NCI-H1694 (cell line): ENCODE data around the gene PPP2R2B.
A peak's percentile ranks its signal among the peaks of the same experiment; 100 is the strongest.
"Not testable (repeated sequence)": the region's sequence is repeated elsewhere in the genome, so short reads cannot be mapped to it uniquely, and the experiment has no call there.

Experiments used
- DNase-seq: peaks from one replicate; lab custom pipeline; 2025; lab: John Stamatoyannopoulos, UW

PPP2R2B gene

GRCh38 chr5:146744068-146744745 is 134.3 kb downstream of the PPP2R2B start:
- DNase-seq: peak; percentile 22

DNA sequence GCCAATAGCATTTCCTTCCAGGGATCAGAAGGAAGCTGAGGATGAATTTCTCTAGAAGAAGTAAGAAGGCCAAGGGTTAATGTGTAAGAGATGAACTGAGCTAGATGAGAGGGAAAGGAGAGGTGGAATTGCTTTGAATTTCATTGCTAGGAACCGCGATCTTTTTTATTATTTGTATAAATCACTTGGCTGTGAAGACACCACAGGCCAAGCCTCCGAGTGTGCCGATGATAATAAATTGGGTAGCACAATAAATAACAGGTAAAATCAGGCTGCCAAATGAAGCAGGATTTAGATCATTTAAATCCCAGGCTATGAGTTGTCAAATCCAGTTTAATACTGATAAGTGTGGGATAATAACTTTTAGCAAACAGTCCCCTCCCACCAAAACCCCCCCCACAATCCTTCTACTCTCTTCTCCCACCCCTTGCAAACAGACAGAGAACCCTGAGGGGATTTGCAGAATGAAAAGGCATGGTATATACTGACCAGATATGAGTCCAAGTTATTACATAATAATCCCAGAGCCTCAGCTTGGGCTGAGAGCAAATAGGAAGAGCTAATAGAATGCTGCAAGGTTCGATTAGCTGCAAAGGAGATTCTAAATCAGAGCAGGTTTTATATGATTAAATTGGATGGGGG is 143.5 kb downstream of the PPP2R2B start:
- no peak for DNase-seq

GRCh38 chr5:146732962-146733361 is 145.6 kb downstream of the PPP2R2B start:
- DNase-seq: no peak

- no peak for DNase-seq
These were observed 146.5 kb downstream of the PPP2R2B start for GRCh38 chr5:146731909-146732659.

DNA sequence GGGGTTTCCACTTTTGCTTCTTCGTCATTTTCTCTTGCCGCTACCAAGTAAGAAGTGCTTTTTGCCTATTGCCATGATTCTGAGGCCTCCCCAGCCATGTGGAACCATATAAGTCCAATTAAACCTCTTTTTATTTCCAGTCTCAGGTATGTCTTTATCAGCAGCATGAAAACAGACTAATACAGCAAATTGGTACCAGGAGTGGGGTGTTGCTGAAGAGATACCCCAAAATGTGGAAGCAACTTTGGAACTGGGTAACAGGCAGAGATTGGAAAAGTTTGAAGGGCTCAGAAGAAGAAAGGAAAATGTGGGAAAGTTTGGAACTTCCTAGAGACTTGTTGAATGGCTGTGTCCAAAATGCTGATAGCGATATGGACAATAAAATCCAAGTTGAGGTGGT is 149.8 kb downstream of the PPP2R2B start:
- DNase-seq: not testable (repeated sequence)

- DNase-seq: no peak
These were observed 151.7 kb downstream of the PPP2R2B start for GRCh38 chr5:146726891-146727290.

GRCh38 chr5:146726020-146726419 is 152.5 kb downstream of the PPP2R2B start:
- no peak for DNase-seq

GRCh38 chr5:146725025-146725424 is 153.5 kb downstream of the PPP2R2B start:
- no peak for DNase-seq

GRCh38 chr5:146722361-146722779 is 156.2 kb downstream of the PPP2R2B start:
- DNase-seq: no peak

DNA sequence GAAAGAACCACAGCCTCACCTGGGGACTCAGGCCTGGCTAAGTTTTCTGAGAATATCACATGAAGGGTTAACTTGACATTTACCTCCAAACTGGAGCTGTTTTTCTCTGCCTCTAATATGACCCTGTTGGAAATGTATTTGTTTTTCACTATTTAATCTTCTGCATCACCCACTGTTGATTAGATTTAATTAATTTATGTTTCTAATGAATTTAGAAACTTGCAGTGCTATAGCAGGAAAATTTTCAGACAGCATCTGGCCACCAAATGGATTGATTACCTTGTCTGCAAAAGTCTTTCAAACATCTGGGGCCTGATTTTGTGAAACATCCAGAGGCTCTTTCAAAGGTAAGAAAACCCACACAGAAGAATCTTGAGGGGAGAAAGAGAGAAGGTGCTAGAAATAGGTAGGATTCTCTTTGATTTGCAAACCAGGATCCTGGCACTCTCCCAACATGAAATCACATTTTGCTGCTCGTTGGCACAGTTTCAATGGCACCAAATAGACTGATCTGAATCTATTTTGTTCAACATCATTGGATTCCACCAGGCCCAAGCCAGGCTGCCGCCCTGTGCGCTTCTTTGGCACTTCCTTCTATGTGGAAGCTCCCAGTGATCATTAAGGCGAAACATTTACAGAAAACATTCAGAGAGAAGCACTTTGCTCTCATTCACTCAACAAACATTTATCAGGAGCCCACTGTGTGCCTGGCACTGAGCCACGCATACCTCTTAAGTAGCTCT is 157.3 kb downstream of the PPP2R2B start:
- DNase-seq: peak; percentile 63

- DNase-seq: no peak
These were observed 158.4 kb downstream of the PPP2R2B start for GRCh38 chr5:146720107-146720506.

GRCh38 chr5:146719179-146719578 is 159.4 kb downstream of the PPP2R2B start:
- no peak for DNase-seq

- no peak for DNase-seq
These were observed 159.9 kb downstream of the PPP2R2B start for GRCh38 chr5:146718609-146719008.

DNA sequence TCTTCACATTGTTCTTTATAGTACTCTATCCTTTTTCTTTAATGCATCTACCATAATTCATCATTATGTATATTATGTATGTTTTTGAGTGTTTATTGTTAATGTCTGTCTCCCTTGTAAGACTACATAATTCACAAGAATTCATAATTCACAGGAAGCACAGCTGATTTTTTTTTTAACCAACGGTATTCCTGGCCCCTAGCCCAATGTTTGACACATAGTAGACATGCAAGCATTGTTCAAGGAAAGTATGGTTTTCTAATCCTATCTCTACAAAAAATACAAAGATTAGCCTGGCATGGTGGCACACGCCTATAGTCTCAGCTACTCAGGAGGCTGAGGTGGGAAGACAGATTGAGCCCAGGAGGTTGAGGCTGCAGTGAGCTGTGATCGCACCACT is 160.6 kb downstream of the PPP2R2B start:
- DNase-seq: no peak

- DNase-seq: no peak
These were observed 161.9 kb downstream of the PPP2R2B start for GRCh38 chr5:146716636-146717035.

DNA sequence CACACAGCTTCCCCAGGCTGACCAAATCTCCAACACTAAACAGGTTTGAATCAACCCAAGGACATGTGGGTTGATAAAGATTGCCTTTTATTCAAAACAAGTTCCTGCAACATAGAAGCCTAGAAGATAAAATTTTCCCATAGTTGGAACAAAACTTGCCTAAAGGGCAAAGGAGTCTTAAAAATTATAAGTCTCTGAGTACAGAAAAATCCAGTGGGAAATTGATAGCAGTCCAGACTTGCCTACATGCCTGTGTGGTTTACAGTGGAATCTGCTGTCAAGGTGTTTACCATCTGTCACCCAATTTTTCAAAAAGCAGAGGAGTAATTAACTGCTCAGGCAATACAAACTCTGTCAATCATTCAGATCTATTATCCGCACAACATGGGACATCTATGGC is 168.2 kb downstream of the PPP2R2B start:
- peak; percentile 72 for DNase-seq

DNA sequence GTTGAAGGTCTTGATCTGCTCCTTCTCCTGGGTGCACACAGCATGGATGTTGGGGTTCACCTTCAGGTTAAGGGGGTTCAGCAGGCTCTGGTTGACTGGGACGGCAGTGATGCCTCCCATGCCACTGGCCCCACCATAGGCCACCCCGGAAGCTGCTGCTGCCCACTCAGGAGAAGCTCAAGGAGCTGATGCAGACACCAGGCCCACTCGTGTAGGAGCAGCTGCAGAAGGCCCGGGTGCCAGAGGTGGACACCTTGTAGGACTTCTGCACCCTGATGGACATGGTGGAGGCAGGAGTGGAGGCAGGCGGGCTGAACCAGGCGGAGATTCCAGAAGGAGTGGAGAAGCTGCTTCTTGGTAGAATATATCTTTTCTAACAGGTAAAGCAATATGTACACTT is 171.2 kb downstream of the PPP2R2B start:
- no peak for DNase-seq

DNA sequence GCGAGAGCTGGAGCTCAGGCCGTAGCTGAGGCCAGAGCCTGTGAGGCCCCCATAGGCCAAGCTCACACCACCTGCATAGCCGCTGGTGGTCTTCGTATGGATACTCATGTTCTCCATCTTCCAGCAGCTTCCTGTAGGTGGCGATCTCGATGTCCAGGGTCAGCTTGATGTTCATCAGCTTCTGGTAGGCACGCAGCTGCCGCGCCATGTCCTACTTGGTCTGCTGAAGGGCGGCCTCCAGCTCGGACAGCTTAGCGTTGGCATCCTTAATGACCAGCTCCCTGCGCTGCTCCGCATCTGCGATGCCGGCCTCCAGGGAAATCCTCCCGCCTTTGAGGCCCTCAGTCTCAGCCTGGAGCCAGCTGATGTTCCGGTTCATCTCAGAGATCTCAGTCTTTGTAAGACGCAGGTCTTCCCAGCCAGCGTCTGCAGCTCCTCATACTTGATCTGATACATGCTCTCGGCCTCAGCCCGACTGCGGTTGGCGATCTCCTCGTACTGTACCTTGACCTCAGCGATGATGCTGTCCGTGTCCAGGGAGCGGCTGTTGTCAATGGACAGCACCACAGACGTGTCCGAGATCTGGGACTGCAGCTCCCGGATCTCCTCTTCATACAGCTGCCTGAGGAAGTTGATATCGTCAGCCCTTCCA is 172.1 kb downstream of the PPP2R2B start:
- DNase-seq: no peak

GRCh38 chr5:146704949-146705665 is 173.4 kb downstream of the PPP2R2B start:
- no peak for DNase-seq

DNA sequence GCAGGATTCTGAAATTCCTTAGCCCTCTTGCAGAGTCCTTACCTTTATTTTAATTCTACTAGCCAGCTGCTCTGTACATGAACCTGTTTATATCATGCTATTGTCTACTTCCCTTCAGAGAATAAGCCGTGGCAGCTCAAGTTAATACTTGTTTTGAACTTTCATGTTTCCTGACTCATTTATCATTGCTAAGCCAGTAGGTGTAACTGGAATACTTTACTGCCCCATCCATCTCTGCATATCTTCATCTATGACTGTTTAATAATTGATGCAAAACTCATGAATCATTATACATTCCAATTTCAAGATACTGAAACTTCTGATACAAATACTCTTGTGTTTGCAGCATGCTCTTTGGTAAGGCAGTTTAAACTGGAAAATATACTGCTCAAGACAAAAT is 174.7 kb downstream of the PPP2R2B start:
- DNase-seq: no peak

DNA sequence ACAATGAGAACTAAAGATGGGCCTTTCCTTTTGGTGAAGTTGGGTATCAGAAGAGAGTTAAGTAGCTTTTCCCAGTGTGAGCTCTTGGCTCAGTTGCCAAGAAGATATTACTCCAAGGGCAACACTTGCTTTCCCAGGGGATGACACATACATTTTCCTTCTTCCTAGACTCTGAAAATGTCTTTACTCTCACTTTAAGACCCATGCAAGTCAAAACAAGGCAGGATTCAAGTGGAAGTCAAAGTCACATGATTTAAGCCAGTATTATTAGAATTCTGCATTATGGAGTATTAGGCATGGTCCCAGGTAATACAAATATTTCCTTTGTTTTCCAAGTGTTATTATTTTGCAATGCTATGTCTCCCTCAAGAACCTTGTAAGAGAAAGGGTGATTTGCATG is 175.1 kb downstream of the PPP2R2B start:
- DNase-seq: no peak
